GM18907 (cell line): ENCODE measurements around the gene RALY.

Experiments
- ATAC-seq: cut with Tn5 transposase; IDR thresholded peaks from one replicate; pipeline ENCODE4 v1.9.1; 2021; ENCODE audit warnings: mild to moderate bottlenecking, moderate library complexity; ENCODE audit not compliant: unreplicated experiment

RALY gene

GRCh38 chr20:34075647-34076046, 81.9 kb downstream of the RALY start:
- no peak for ATAC-seq

- no peak for ATAC-seq
Measured at GRCh38 chr20:34076952-34077351, 83.2 kb downstream of the RALY start.

DNA sequence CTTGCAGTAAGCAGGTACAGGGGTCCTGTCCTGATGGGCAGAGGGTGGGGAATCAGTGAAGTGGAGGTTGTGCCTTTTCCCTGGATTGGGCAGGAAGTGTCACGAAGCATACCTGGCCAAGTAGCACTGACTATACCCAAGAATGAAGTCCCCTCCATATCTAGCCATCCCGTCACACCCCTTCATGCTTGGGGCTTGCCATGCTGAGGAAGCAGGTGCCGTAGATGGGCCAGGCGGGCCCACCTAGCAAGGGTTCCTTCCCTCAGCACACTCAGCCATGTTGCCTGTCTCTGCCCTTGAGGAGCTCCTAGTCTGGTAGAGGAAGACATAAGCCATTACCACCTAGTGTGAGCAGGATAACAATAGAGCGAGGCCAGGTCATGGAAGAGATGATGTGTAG, 84.8 kb downstream of the RALY start:
- no peak for ATAC-seq

- no peak for ATAC-seq
Measured at GRCh38 chr20:34079818-34080217, 86.1 kb downstream of the RALY start.

DNA sequence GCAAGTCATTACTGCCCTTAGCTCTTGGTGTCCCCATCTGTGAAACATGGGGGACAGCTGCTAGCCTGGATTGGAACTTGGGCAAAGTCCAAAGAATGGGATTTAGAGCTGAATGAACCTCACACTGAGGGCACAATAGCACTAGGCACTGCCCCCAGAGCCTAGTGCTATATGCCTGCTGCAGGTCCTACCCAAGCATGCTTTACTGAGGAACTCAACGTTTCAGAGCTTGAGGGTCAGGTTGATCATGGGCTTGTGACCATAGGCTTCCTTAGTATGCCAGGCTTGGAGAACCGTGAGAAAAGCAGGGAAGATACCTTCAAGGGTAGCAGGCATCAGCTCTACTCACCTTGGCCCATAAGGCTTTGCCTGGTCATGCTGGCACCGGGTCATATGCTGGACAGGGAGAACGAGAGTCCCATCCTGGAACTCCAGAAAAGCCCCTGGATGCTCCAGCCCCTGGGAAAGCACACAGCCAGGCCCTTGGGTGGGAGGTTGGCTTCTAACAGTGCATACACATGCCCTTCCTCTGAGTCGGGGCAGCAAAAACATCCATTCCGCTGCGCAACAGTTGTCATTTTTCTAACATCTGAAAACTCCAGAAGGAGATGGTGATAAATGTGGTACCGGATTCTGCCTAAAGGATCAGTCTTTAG, 88.6 kb downstream of the RALY start:
- ATAC-seq: no peak

GRCh38 chr20:34083137-34083536, 89.4 kb downstream of the RALY start:
- no peak for ATAC-seq

DNA sequence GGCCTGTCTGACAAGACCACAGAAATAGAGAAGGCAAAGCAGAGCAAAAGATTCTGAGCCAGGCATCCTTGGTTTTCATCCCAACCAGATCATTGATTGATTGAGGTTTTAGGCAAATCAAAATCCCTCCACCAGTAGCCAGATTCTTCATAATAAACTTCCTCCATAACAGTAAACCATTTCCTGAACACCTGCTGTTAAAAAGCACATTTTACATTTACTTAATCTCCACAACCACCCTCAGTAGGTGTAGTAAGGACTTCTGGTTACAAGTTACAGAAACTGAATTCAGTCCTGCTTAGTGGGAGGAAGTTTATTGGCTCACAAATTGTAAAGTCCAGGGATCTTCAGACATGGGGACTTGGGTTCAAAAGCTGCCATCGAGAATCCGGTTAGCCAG, 90.1 kb downstream of the RALY start:
- no peak for ATAC-seq

- ATAC-seq: no peak
Measured at GRCh38 chr20:34084227-34084923, 90.7 kb downstream of the RALY start.

DNA sequence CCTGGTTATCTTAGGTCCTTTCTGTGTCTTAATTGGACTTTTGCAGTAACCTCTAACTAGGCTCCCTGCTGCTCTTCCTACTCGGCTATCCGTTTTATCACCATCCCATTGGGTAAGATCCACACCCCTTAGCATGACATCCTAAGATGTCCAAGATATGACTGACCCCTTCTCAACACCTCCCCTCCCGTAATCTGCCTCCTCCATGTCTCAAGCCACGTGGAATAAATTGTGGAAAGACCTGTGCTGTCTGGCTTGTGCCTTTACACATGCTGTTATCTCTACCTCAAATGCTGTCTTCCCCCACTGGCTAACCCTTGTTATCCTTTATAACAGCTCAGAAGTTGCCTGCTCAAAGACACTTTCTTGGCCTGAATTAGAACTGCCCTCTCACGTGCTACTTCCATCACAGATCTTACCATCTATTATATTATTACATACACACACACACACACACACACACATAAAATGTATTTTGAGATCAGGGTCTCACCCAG, 91.9 kb downstream of the RALY start:
- no peak for ATAC-seq

- no peak for ATAC-seq
Measured at GRCh38 chr20:34088305-34089174, 94.8 kb downstream of the RALY start.

- no peak for ATAC-seq
Measured at GRCh38 chr20:34089175-34089479, 95.4 kb downstream of the RALY start.

- no peak for ATAC-seq
Measured at GRCh38 chr20:34089655-34090345, 96.1 kb downstream of the RALY start.

GRCh38 chr20:34090645-34091044, 96.9 kb downstream of the RALY start:
- ATAC-seq: no peak

DNA sequence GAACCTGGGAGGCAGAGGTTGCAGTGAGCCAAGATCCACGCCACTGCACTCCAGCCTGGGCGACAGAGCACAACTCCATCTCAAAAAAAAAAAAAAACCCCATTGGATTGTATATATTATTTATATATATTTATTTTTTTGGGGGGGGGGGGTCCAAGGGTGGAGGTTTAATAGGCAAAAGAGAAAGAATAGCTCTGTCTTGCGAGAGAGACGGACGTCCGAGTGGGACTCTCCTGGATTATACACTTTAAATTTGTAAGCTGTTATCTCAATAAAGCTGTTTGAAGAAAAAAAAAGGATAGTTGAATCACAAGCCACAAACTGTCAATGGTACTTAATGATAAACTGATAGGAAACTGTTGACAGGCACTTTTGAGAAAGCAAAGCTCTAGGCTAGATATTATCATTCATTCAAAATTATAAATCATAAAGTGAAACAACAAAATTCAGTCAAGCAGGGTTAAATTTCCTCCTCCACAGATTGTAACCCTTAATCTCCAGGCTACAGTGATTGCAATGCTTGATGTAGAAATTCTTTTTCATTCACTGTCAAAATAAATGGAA, 98.0 kb downstream of the RALY start:
- no peak for ATAC-seq

DNA sequence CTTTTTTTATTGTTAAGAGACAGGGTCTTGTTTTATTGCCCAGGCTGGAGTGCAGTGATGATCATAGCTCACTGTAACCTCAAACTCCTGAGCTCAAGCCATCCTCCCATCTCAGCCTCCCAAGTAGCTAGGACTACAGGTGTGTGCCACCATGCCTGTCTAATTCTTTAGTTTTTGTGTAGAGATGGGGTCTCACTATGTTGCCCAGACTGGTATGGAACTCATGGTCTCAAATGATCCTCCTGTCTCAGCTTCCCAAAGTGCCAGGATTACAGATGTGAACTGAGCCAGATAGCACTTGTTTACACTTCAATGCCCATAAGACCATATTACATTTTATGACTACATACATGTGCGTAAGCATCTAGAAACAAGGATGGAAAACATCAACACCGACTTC, 100.2 kb downstream of the RALY start:
- no peak for ATAC-seq

DNA sequence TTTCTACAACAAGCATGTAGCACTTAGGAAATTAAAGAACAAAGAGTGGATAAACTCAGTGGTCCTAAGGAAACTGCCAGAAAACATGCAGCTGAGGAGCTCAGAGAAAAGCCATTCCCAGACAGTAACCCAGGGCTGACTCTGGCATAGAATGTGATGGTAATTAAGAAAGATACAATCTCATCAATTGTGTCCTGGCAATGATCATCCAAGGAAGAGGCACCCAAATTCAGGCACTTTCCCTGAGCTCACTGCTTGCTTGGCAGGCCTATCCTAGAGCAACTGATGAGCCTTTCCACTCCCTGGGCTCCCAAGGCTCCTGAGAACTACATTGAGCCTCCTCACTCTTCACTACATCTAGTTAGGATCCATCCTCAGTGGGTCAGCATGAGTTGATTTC, 102.1 kb downstream of the RALY start:
- no peak for ATAC-seq

- ATAC-seq: no peak
Measured at GRCh38 chr20:34096699-34097444, 103.2 kb downstream of the RALY start.

GRCh38 chr20:34098570-34098969, 104.9 kb downstream of the RALY start:
- no peak for ATAC-seq

DNA sequence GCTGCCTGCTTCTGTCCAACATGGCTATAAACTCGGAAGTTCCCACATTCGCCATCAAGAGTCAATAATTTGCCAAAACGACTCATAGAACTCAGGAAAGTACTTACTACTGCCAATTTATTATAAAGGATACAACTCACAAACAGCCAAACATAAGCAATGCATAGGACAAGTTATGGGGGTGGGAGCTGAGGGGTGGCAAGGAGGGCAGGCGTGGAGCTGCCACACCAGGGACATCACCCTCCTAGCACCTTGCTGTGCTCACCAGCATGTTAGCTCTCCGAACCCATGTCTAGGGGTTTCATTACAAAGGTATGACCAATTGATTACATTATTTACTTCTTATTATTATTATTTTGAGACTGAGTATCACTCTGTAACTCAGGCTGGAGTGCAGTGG, 106.0 kb downstream of the RALY start:
- no peak for ATAC-seq

DNA sequence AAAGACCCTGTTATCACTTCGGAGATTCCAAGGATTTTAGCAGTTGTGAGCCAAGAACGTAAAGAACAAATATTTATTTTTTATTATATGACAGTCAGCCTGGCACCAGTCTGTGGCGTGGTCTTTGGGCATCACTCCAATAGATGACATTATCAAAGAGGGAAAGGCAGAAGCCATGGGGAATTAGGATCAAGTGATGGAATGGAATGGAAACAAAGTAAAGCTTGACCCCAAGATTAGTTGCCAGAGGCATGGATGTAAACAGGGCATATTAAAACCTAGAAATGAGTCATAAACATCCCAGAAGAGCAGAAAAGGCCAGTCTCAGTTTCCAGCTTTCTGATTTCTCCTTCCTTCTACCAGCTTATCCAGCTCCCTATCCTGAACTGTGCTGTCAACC, 106.9 kb downstream of the RALY start:
- ATAC-seq: no peak
